ENCODE measurements around the gene KIF14. TPM values are rescaled to one million over a fixed set of nuclear protein-coding genes. Genes with fewer than 3 reads are reported as not detected.

The KIF14 gene
- total and polyA plus RNA-seq, 2 experiments from 2014 or later: 13.3 to 23.2 TPM

DNA sequence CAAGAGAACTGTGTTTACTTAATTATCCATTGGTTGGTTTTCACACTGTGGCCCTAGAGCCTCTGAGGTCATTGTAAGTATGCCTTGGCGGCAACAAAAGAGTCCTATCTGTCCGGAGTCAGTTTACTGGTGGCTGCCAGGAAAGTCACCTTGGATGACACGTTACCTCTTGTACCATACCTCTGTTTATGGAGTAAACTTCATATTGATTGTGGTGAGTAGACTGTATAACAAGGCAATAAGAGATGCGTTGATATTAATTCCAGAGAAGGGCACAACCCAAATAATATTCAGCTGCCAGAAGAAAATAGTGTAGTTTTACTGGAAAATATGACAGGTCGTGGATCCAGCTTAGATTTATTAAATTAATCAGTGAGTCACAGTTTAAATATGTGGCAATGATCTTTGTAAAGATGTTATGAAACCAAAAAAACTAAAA, 20.4 kb upstream of the KIF14 start:
- H3K36me3 ChIP-seq (ENCODE audit: insufficient read depth): no peaks in the 10 kb centered on the region
- ATAC-seq (no peak), DNase-seq (ENCODE audit: low spot score) (no peak)
- no peak overlapping the region for H3K4me2 ChIP-seq
- H3K27me3 ChIP-seq (ENCODE audit: insufficient read depth): no peaks in the 10 kb centered on the region
- TF ChIP-seq POLR2AphosphoS5 (IDR thresholded peaks at IDR 0.05; ENCODE audit: low read depth) (no peak), CREB1 (CRISPR knock-in tag; IDR thresholded peaks at IDR 0.05; ENCODE audit: low read depth) (no peak), EZH2phosphoT487 (IDR thresholded peaks at IDR 0.05; ENCODE audit: unreplicated experiment) (no peak), ZNF331 (CRISPR knock-in tag; IDR thresholded peaks at IDR 0.05; ENCODE audit: low read depth) (no peak), NANOG (IDR thresholded peaks at IDR 0.05; ENCODE audit: borderline replicate concordance) (no peak), ZNF114 (CRISPR knock-in tag; IDR thresholded peaks at IDR 0.05) (no peak), EZH2 (IDR thresholded peaks at IDR 0.05; ENCODE audit: low read depth, unreplicated experiment) (no peak)
- TF ChIP-seq, protein P1, sequence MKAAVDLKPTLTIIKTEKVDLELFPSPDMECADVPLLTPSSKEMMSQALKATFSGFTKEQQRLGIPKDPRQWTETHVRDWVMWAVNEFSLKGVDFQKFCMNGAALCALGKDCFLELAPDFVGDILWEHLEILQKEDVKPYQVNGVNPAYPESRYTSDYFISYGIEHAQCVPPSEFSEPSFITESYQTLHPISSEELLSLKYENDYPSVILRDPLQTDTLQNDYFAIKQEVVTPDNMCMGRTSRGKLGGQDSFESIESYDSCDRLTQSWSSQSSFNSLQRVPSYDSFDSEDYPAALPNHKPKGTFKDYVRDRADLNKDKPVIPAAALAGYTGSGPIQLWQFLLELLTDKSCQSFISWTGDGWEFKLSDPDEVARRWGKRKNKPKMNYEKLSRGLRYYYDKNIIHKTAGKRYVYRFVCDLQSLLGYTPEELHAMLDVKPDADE (IDR thresholded peaks at IDR 0.05): no peak
- TF ChIP-seq, protein P2, sequence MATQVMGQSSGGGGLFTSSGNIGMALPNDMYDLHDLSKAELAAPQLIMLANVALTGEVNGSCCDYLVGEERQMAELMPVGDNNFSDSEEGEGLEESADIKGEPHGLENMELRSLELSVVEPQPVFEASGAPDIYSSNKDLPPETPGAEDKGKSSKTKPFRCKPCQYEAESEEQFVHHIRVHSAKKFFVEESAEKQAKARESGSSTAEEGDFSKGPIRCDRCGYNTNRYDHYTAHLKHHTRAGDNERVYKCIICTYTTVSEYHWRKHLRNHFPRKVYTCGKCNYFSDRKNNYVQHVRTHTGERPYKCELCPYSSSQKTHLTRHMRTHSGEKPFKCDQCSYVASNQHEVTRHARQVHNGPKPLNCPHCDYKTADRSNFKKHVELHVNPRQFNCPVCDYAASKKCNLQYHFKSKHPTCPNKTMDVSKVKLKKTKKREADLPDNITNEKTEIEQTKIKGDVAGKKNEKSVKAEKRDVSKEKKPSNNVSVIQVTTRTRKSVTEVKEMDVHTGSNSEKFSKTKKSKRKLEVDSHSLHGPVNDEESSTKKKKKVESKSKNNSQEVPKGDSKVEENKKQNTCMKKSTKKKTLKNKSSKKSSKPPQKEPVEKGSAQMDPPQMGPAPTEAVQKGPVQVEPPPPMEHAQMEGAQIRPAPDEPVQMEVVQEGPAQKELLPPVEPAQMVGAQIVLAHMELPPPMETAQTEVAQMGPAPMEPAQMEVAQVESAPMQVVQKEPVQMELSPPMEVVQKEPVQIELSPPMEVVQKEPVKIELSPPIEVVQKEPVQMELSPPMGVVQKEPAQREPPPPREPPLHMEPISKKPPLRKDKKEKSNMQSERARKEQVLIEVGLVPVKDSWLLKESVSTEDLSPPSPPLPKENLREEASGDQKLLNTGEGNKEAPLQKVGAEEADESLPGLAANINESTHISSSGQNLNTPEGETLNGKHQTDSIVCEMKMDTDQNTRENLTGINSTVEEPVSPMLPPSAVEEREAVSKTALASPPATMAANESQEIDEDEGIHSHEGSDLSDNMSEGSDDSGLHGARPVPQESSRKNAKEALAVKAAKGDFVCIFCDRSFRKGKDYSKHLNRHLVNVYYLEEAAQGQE (IDR thresholded peaks at IDR 0.05; ENCODE audit: unreplicated experiment): no peak
- TF ChIP-seq, protein P3, sequence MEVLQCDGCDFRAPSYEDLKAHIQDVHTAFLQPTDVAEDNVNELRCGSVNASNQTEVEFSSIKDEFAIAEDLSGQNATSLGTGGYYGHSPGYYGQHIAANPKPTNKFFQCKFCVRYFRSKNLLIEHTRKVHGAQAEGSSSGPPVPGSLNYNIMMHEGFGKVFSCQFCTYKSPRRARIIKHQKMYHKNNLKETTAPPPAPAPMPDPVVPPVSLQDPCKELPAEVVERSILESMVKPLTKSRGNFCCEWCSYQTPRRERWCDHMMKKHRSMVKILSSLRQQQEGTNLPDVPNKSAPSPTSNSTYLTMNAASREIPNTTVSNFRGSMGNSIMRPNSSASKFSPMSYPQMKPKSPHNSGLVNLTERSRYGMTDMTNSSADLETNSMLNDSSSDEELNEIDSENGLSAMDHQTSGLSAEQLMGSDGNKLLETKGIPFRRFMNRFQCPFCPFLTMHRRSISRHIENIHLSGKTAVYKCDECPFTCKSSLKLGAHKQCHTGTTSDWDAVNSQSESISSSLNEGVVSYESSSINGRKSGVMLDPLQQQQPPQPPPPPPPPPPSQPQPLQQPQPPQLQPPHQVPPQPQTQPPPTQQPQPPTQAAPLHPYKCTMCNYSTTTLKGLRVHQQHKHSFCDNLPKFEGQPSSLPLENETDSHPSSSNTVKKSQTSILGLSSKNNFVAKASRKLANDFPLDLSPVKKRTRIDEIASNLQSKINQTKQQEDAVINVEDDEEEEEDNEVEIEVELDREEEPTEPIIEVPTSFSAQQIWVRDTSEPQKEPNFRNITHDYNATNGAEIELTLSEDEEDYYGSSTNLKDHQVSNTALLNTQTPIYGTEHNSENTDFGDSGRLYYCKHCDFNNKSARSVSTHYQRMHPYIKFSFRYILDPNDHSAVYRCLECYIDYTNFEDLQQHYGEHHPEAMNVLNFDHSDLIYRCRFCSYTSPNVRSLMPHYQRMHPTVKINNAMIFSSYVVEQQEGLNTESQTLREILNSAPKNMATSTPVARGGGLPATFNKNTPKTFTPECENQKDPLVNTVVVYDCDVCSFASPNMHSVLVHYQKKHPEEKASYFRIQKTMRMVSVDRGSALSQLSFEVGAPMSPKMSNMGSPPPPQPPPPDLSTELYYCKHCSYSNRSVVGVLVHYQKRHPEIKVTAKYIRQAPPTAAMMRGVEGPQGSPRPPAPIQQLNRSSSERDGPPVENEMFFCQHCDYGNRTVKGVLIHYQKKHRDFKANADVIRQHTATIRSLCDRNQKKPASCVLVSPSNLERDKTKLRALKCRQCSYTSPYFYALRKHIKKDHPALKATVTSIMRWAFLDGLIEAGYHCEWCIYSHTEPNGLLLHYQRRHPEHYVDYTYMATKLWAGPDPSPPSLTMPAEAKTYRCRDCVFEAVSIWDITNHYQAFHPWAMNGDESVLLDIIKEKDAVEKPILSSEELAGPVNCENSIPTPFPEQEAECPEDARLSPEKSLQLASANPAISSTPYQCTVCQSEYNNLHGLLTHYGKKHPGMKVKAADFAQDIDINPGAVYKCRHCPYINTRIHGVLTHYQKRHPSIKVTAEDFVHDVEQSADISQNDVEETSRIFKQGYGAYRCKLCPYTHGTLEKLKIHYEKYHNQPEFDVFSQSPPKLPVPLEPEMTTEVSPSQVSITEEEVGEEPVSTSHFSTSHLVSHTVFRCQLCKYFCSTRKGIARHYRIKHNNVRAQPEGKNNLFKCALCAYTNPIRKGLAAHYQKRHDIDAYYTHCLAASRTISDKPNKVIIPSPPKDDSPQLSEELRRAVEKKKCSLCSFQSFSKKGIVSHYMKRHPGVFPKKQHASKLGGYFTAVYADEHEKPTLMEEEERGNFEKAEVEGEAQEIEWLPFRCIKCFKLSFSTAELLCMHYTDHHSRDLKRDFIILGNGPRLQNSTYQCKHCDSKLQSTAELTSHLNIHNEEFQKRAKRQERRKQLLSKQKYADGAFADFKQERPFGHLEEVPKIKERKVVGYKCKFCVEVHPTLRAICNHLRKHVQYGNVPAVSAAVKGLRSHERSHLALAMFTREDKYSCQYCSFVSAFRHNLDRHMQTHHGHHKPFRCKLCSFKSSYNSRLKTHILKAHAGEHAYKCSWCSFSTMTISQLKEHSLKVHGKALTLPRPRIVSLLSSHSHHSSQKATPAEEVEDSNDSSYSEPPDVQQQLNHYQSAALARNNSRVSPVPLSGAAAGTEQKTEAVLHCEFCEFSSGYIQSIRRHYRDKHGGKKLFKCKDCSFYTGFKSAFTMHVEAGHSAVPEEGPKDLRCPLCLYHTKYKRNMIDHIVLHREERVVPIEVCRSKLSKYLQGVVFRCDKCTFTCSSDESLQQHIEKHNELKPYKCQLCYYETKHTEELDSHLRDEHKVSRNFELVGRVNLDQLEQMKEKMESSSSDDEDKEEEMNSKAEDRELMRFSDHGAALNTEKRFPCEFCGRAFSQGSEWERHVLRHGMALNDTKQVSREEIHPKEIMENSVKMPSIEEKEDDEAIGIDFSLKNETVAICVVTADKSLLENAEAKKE (CRISPR knock-in tag; IDR thresholded peaks at IDR 0.05): no peak
- no peaks in the 10 kb centered on the region for H3F3A ChIP-seq (replicated peaks; ENCODE audit: low read depth)
- no peaks in the 10 kb centered on the region for H3K4me1 ChIP-seq (ENCODE audit: insufficient read depth)
- Mint-ChIP-seq H3K27ac (no peak overlapping the region), H3K27me3 (ENCODE audit: insufficient read depth, low read depth, poor library complexity) (peaks cover 4% of the 10 kb centered on the region), H3K36me3 (ENCODE audit: low read depth) (peaks cover 8% of the 10 kb centered on the region; the same call in 2 of the 3 replicates), H3K4me3 (no peak overlapping the region), H3K4me1 (peaks cover 2% of the 10 kb centered on the region), H3K9me3 (no peaks in the 10 kb centered on the region; the same call in 2 of the 3 replicates)
- H3K4me3 ChIP-seq: no peak overlapping the region
- no peaks in the 10 kb centered on the region for H3K79me2 ChIP-seq (replicated peaks; ENCODE audit: insufficient read depth)
- no peak overlapping the region for H3K27ac ChIP-seq (ENCODE audit: low read depth)
- no peaks in the 10 kb centered on the region for H3K9me2 ChIP-seq (ENCODE audit: insufficient read depth)
- no peaks in the 10 kb centered on the region for H4K20me1 ChIP-seq (replicated peaks; ENCODE audit: insufficient read depth)
- H2AFZ ChIP-seq: no peak overlapping the region

All from GM23338 (cell line).